Left colon (tissue), 2 donors: Measurements from ENCODE around the gene C5orf58. TPM values are rescaled to one million over a fixed set of nuclear protein-coding genes. Genes with fewer than 3 reads are reported as not detected.

Experiments
- ATAC-seq: fragments of 200-7000 bp; cut with Tn5 transposase; one replicate; pipeline ENCODE4 v1.9.1; 2020; ENCODE audit warnings: mild to moderate bottlenecking, moderate library complexity
- DNase-seq, 2 donors: peaks; one replicate each; pipeline ENCODE4 v3.0.0-alpha.2; 2020
- intact Hi-C, 2 donors: fragments of 100-400 bp; cut with DNase I in 1 of 2; cut with micrococcal nuclease in 1 of 2; formaldehyde crosslinking; loops; one replicate each; pipeline versions ENCODE4 v1.11.2 to v1.14.0; 2022; cut with DNase I, micrococcal nuclease
- total RNA-seq, 2 donors: library from RNA; stranded (reverse); fragmentation: NEBNext Ultra II Directional; extraction: Animal tissue kit (Norgen Biotek cat#: 25700); gene quantifications; one replicate each; pipeline ENCODE4 v1.2.1, GENCODE V29; 2021
- donor health status: DM: no; HTN: no; CAD: no.
- donor health status: DM: yes; HTN: yes; CAD: no.

The C5orf58 gene
- total RNA-seq, 2 donors from 2014 or later = not detected

DNA sequence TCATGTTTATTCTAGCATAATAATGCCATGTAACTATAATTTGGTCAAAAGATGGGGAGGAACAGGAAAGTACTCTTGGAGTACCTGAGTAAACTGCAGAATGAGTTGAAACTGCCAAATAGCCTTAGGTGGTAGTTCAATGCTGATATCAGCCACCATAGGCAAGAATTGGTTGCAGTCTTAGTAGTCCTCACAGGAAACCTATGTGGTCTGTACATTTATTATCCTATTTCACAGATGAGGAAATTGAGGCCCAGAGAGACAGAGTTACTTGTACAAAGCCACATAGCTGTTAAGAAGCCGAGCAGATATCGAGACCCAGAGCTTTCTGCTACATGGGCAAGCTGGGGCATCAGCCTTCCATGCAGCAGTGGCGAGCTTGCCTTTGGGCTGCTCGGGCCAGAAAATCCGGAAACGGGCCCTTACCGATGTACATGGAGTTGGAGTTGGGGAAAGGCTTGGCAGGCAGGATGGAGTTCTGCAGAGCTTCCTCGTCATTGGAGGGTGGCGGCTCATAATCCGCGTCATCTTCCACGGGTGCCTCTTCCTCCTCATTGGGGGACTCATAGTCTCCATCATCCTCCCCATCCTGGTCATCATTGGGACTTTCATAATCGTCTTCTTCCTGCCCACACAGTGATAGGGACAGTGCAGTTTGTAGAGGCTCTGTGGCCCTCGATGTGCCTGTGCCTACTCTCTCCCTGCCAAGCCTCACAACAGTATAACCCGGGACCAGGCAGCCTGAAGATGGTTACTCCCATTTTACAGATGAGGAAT, 37.7 kb downstream of the C5orf58 start:
- DNase-seq (no peak), ATAC-seq (no peak)
- intact Hi-C loops = no loop called here

DNA sequence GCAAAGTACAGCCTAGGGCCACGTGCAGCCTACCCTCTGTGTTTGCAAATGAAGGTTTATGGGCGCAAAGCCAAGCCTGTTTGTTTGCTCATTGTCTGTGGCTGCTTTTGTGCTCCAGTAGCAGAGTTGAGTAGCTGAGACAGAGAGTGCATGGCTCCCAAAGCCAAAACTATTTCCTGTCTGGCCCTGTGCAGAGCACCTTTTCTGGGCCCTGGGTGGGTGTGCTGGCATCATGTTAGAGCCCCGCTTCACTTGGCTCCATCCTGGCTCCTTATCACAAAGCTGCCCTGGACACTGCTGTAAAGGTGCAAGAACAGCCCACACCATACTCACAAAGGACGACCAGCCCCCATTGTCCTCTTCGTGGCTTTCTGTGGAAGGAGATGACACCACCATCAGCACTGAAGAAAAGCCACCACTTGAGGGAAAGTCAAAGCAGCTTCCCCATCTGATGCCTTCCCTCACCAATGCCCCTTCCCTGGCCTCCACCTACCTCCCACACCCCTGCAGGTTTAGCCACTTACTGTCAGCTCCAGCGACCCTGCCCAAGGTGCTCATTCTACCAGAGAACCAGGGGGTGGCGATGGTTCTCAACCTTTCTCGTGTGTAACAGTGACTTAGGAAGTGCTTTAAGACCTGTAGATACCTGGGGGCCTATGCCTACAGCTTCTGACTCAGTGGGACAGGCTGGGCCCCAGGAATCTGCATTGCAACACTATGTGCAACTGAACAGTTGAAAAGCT, 41.4 kb downstream of the C5orf58 start:
- no peak for DNase-seq
- intact Hi-C loops = no loop called here

DNA sequence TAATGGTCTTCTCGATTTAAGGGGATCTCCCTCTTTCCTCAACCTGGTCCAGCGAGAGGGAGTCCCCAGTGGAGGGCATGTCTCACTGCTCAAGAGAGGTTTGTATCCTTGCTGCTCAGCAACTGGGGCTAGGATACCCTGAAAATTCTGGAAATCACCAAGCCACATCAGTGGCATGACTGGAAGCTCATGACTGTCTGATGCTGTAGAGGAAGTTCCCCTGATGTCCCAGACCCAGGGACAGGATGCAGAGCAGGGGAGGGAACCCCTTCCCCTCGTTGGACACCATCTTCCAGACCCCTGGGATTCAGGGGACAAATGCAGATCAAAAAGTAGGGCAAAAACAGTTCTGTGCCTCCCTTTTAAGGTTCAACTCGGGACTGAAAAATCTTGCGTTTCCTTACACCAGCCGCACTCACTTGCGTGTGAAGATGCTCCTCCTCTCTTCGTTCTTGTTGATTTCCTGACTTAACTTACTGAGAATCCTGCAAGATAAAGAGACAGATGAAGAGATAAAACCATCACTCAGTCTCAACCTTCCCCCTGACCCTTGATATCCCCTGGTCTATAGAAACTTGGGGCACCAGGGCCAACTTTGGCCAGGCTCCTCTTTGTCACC, 42.7 kb downstream of the C5orf58 start:
- DNase-seq (no peak), ATAC-seq (no peak)
- intact Hi-C loops = no loop called here

More for the DNA sequence above, 41.4 kb downstream of the C5orf58 start:
- no peak for ATAC-seq

DNA sequence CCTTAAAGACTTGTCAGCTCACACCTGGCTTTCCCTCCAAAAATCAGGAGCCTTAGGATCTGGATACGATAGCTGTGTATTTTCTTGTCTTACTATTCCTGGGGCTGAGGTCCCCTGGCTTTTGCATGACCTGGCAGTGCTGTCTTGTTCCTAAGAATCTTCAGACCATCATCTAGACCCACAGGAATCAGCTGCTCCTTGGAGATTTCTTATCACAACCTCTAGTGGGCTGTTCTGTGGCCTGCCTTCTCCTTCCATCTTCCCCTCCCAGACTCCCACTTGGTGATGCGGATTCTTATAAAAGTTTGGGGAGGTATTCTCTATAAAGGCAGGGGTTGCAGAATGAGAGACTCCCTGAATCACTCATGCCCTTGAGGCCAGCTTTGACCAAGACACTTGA, 43.4 kb downstream of the C5orf58 start:
- intact Hi-C loops = no loop called here
- ATAC-seq = no peak
- no peak for DNase-seq

- no peak for ATAC-seq
- intact Hi-C loops = no loop called here
Observed at GRCh38 chr5:170277867-170278281, 45.1 kb downstream of the C5orf58 start.

DNA sequence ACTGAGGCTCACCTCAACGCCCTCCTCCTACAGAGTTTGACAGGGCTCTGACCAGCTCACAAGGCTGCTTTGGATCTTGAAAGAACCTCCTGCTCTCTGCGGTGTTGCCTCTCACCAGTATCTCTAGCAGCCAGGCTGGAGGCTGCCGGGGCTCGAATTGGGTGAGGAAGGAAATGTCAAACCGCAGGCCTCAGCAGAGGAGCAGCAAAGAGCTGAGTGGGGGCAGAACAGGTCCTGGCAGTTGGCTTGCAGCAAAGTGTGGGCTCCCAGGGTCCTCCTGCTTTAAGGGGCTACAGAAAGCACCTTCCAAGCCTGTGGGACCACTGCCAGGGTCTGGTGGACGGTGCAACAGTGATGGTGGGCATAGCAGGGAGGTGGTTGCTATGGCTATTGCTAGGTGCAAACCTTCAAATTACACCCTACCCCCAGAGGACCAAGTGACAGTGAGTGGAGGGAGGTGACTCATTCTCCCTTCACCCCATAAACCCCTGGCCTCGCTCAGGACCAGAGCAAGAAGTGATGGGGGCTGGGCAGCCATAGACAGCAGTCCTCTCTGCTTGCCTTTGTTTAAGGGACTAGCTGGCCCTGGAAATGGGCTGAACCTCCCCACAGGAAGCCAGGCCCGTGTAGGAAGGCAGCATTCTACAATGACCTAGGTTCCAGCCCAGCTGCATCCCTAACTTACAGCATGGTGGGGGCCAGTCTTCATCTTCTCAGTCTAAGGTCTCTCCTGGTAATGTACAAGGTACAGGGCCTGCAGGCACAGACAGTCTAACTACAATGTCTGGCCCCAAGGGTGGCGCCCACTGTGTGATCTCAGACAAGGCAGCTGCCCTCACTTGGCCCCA, 46.0 kb downstream of the C5orf58 start:
- DNase-seq (peak; percentile 58 to 59), ATAC-seq (peak; percentile 53)
- intact Hi-C loops = no loop called here

More at GRCh38 chr5:170277867-170278281, 45.1 kb downstream of the C5orf58 start:
- DNase-seq = no peak

- DNase-seq = no peak
- ATAC-seq = no peak
- intact Hi-C loops = no loop called here
Observed at GRCh38 chr5:170279459-170279817, 46.7 kb downstream of the C5orf58 start.

DNA sequence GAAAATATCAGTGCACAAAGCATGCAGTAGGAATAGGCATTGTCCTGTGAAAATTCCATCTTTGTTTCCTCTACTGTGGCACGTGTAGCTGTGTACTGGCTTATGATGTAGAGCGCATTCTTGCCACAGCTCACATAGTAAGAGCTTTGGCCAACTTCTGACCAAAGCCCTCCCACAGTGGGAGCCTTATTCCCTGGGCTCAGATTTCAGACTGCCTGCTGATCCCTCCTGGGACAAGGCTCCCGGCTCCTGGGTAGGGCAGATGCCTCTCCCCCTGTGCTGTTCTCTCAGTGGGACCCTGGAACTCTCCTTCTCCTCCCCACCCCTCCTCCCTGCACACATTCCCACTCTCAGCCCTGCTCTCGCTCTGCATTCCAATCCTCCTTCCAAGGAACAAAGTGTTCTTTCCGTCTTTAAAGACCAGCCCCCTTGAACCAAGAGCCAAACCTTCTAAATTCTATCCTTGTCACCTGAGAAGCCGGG, 47.3 kb downstream of the C5orf58 start:
- ATAC-seq = no peak
- intact Hi-C loops = no loop called here
- DNase-seq = no peak

GRCh38 chr5:170283296-170283695, 50.5 kb downstream of the C5orf58 start:
- DNase-seq (no peak), ATAC-seq (no peak)
- intact Hi-C loops = no loop called here

DNA sequence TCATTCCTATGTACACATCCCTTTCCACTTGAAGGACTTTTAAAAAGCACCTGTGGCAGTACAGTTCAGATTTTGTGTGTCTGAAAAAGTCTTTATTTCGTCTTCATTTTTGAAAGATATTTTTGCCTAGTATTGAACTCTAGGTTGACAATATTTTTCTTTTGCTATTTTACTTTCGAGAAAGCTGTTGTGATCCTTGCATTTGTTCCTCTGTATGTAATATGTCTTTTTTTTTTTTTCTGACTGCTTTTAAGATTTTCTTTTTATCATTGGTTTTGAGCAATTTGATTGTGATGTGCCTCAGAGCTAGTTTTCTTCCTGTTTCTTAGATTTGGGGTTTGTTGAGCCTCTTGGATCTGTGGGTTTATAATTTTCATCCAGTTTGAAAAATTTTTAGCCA, 51.4 kb downstream of the C5orf58 start:
- no peak for DNase-seq
- intact Hi-C loops = no loop called here
- ATAC-seq = no peak

- DNase-seq = no peak
- ATAC-seq = no peak
- intact Hi-C loops = no loop called here
Observed at GRCh38 chr5:170285181-170285580, 52.4 kb downstream of the C5orf58 start.

GRCh38 chr5:170286386-170286925, 53.7 kb downstream of the C5orf58 start:
- intact Hi-C loops = no loop called here
- ATAC-seq (no peak), DNase-seq (no peak)

DNA sequence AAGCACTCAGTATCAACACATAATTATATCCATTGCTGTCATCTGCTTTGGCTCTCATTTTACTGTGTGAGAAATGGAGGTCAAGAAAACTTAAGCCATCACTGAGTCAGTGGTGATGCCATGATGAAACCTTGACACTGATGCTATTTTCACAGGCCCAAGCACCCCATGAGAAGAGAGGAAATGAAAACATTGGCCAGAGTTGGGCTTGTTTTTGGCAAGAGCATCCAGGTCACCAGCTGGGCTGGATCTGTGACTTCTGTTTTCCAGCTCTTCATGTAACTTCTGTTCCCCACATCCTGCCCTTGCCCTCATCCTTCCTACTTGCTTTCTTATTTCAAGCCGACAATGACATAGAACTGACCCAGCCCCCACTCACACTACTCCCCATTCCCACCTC, 54.7 kb downstream of the C5orf58 start:
- peak in 1 of 2 donors; percentile 48 for DNase-seq
- ATAC-seq = no peak
- intact Hi-C loops = no loop called here

GRCh38 chr5:170288151-170288550, 55.4 kb downstream of the C5orf58 start:
- ATAC-seq (no peak), DNase-seq (no peak)
- intact Hi-C loops = no loop called here

DNA sequence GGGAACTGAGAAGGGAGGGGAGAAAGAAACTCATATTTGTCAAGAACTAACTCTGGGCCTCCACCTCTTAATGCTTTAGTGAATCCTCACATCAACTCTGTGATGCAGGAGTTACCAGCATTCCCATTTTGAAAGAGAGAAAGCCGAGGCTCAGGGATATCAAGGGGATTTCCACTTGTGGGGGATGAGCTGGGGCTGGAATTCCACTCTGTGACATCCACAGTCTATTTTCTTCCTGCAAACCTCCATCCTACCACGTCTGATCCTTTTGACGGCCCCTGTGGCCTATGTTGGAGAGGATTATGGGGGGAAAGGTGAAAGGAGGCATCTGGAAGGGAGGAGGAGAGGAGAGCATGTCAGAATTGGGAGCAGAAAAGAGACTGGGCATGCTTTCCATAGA, 55.8 kb downstream of the C5orf58 start:
- no peak for DNase-seq
- intact Hi-C loops = no loop called here
- ATAC-seq = no peak

DNA sequence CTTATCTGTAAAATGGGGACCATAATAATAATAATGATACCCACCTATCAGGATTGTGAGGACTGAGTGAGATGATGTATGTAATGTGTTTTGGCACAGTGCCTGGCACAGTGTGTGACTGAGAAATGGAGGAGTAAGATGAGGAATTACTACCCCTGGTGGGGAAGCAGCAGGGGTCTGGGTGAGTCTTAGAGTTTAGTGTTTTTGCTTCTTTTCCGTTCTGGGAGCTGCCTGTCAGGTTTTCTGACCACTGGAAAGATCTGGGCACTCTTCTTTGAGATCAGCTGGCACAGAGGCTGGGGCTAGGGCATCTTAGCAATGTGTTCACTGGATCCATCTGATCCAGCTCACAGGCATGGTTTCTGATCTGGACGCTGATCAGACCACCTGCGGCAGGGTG, 56.3 kb downstream of the C5orf58 start:
- intact Hi-C loops = no loop called here
- no peak for ATAC-seq
- DNase-seq = no peak

DNA sequence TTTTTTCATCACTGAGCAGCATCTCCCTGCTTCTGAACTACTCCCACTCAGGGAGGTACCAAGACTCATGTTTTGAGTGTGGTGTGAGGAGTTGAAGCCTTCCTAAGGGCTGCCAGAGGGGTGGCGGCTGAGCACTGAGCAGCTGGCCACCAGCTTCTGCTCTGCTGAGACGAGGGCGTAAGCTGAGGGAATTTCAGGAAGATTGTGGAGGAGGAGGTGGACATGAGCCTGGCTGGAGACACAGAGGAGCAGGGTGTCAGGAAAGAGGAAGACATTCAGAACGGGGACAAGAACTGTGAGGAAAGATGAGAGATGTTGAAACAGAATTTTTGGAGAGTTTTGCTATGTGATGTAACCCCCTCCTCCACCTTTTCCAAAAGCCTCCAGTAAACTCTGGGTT, 57.0 kb downstream of the C5orf58 start:
- intact Hi-C loops = no loop called here
- DNase-seq (no peak), ATAC-seq (no peak)

DNA sequence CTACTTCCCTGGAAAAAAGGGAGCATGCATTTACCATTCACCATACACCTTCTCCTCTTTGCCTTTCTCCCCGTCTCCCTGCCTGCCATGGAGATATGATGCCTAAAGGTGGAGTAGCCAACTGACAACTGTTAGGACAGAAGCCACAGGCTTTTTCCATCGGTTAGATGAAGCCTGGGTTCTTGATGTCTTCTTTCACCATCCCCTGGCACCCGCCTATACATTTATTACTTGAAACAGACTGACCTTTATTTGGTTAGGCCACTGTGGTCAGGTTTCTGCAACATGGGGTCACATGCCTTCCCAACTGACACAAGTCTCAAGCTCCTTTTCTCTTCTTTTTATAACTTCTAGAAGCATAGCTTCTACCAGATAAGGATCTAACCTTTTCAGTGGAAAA, 57.7 kb downstream of the C5orf58 start:
- intact Hi-C loops = no loop called here

More for the DNA sequence above, 57.7 kb downstream of the C5orf58 start:
- no peak for DNase-seq
- ATAC-seq = no peak
